ENCODE data around the gene CBLL2.

The CBLL2 gene

DNA sequence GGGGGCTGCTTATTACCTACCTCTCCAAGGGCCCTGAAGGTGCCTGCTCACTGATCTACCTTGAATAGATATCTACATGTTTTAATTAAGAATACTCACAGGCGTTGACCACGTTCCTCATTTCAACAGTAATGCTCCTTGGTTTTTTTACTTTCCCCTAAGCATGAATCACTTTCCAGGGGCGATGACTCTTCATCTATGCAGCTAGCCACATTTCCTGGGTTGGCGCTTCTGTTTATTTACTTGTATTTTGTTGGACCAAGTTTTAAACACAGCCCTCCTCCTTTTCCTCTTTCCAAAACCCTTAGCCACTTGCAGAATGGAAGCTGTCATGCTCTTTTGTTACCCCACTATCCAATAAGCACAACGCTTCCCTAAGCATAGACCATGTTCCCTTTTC lies 50.8 kb downstream of the CBLL2 start:
- Histone ChIP-seq H3K79me1 (replicated peaks; ENCODE audit: low read length, poor library complexity, severe bottlenecking) (no peaks in the 10 kb centered on the region), H3K23ac (ENCODE audit: low read length in 2 of 2) (no peak overlapping the region), H2BK120ac (ENCODE audit: low read depth, low read length) (no peak overlapping the region), H3K18ac (ENCODE audit: low read depth in 1 of 2, low read length in 2 of 2) (no peak overlapping the region), H2BK5ac (ENCODE audit: low read depth, low read length, poor library complexity, severe bottlenecking) (no peak overlapping the region), H3K9me3 (ENCODE audit: control insufficient read depth, low read length) (peaks cover 5% of the 10 kb centered on the region), H3K4ac (ENCODE audit: low read depth in 1 of 2, low read length in 2 of 2) (no peak overlapping the region), H2AFZ (ENCODE audit: low read depth, low read length) (no peak overlapping the region), H3K4me1 (ENCODE audit: control insufficient read depth, insufficient read depth, low read depth, low read length) (no peaks in the 10 kb centered on the region), H3K36me3 (ENCODE audit: control insufficient read depth in 1 of 2, insufficient read depth in 2 of 2, low read depth in 1 of 2, low read length in 2 of 2) (no peaks in the 10 kb centered on the region), H4K91ac (ENCODE audit: low read length) (no peak overlapping the region), H3K27me3 (ENCODE audit: control insufficient read depth in 1 of 2, insufficient read depth in 1 of 2, low read length in 2 of 2) (peaks cover 0 to 5% of the 10 kb centered on the region in 2 experiments), H3K14ac (ENCODE audit: low read length in 2 of 2) (no peak overlapping the region), H3K27ac (ENCODE audit: low read length, poor library complexity, severe bottlenecking) (no peak overlapping the region), H2BK15ac (ENCODE audit: low read depth, poor library complexity, severe bottlenecking) (no peak overlapping the region), H2AK5ac (ENCODE audit: low read length, severe bottlenecking) (no peak overlapping the region), H4K8ac (ENCODE audit: low read length) (no peak overlapping the region), H3K4me2 (ENCODE audit: low read length, poor library complexity, severe bottlenecking) (no peak overlapping the region), H2BK12ac (ENCODE audit: low read length in 2 of 2) (no peak overlapping the region), H3K4me3 (ENCODE audit: insufficient read depth in 1 of 2, low read depth in 1 of 2, low read length in 2 of 2) (no peak overlapping the region), H3K9ac (ENCODE audit: low read length) (no peak overlapping the region)
- WGBS = 0% methylated on average over 5 of the region's 5 CpGs
- peak; percentile 66 for DNase-seq
